GM12891 (cell line): Measurements from ENCODE around the gene PRDX5.

Source experiments
- POLR2A ChIP-seq: IDR thresholded peaks from 2 replicates; pipeline ENCODE4 v1.6.1; 2011; ENCODE audit warnings: low read depth, low read length, control low read depth
- POLR2AphosphoS5 ChIP-seq: IDR thresholded peaks from 2 replicates; pipeline ENCODE4 v1.6.1; 2011; ENCODE audit warnings: low read depth, low read length, control low read depth
- TAF1 ChIP-seq: IDR thresholded peaks from 2 replicates; pipeline ENCODE4 v1.6.1; 2011; ENCODE audit warnings: low read depth, low read length, control low read depth

DNA sequence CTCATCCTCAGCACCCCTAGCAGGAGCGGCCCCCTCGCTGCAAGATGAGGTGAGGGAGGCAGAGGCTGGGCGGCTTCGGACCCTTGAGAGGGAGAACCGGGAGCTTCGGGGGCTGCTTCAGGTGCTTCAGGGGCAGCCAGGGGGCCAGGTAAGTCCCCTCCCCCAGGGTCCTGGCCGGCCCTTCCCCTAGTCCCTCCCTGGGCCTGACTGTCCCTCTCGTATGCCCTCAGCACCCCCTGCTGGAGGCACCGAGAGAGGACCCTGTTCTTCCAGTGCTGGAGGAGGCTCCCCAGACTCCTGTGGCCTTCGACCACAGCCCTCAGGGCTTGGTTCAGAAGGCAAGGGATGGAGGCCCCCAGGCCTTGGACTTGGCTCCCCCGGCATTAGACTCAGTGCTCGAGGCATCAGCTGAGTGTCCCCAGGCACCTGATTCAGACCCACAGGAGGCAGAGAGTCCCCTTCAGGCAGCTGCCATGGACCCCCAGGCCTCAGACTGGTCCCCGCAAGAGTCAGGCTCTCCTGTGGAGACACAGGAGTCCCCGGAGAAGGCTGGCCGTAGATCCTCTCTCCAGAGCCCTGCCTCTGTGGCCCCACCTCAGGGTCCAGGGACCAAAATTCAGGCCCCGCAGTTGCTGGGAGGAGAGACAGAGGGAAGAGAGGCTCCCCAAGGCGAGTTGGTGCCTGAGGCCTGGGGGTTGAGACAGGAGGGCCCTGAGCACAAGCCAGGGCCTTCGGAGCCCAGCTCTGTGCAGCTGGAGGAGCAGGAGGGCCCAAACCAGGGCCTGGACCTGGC, 26.0 kb downstream of the PRDX5 start:
- TF ChIP-seq POLR2A (no peak), TAF1 (no peak), POLR2AphosphoS5 (no peak)
